ENCODE data around the gene TPCN2.

TPCN2 gene

GRCh38 chr11:69002570-69003231, 46.0 kb upstream of the TPCN2 start:
- ATAC-seq (ENCODE audit: insufficient read depth, low read depth), result no peak
- H3K27me3 ChIP-seq (ENCODE audit: insufficient read depth, low read length, poor library complexity), result peaks cover under 1% of the 10 kb centered on the region
- TF ChIP-seq, protein P1, sequence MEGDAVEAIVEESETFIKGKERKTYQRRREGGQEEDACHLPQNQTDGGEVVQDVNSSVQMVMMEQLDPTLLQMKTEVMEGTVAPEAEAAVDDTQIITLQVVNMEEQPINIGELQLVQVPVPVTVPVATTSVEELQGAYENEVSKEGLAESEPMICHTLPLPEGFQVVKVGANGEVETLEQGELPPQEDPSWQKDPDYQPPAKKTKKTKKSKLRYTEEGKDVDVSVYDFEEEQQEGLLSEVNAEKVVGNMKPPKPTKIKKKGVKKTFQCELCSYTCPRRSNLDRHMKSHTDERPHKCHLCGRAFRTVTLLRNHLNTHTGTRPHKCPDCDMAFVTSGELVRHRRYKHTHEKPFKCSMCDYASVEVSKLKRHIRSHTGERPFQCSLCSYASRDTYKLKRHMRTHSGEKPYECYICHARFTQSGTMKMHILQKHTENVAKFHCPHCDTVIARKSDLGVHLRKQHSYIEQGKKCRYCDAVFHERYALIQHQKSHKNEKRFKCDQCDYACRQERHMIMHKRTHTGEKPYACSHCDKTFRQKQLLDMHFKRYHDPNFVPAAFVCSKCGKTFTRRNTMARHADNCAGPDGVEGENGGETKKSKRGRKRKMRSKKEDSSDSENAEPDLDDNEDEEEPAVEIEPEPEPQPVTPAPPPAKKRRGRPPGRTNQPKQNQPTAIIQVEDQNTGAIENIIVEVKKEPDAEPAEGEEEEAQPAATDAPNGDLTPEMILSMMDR (IDR thresholded peaks at IDR 0.05; ENCODE audit: borderline replicate concordance, extremely low read depth, low read length, poor library complexity, severe bottlenecking), result no peak
- TF ChIP-seq EZH2 (IDR thresholded peaks at IDR 0.05; ENCODE audit: borderline replicate concordance, low read depth, low read length, severe bottlenecking), result no peak

GRCh38 chr11:69003301-69003865, 45.3 kb upstream of the TPCN2 start:
- 0 out of 2 replicates have a peak, but pooled peaks cover 6% of the 10 kb centered on the region for H4K20me1 ChIP-seq (ENCODE audit: insufficient read depth, low read length)
- no peak overlapping the region for H3K4me2 ChIP-seq (ENCODE audit: insufficient read depth, low read length)
- no peaks in the 10 kb centered on the region for H3K36me3 ChIP-seq (ENCODE audit: insufficient read depth, low read length)
- DNase-seq (no peak), ATAC-seq (ENCODE audit: insufficient read depth, low read depth) (no peak)
- H3K27ac ChIP-seq (ENCODE audit: low read length), result no peak overlapping the region
- H3K4me3 ChIP-seq (ENCODE audit: low read depth in 1 of 2, low read length in 2 of 2), result no peak overlapping the region
- H3K9ac ChIP-seq (ENCODE audit: low read depth, low read length), result no peak overlapping the region
- peaks cover 4% of the 10 kb centered on the region; the same call in 1 of the 2 replicates for H3K4me1 ChIP-seq (ENCODE audit: insufficient read depth, low read length)
- no peaks in the 10 kb centered on the region for H3K9me3 ChIP-seq (ENCODE audit: insufficient read depth, low read length, severe bottlenecking)
- H2AFZ ChIP-seq (ENCODE audit: low read depth, low read length), result no peak overlapping the region
- no peak for TF ChIP-seq EZH2 (IDR thresholded peaks at IDR 0.05; ENCODE audit: borderline replicate concordance, low read depth, low read length, severe bottlenecking)
- TF ChIP-seq, protein P1 (IDR thresholded peaks at IDR 0.05; ENCODE audit: borderline replicate concordance, extremely low read depth, low read length, poor library complexity, severe bottlenecking), result no peak
- H3K79me2 ChIP-seq (ENCODE audit: insufficient read depth, low read length), result no peaks in the 10 kb centered on the region
- H3K27me3 ChIP-seq (ENCODE audit: insufficient read depth, low read length, poor library complexity), result peaks cover 7% of the 10 kb centered on the region

More at GRCh38 chr11:69002570-69003231, 46.0 kb upstream of the TPCN2 start:
- Histone ChIP-seq H4K20me1 (ENCODE audit: insufficient read depth, low read length) (0 out of 2 replicates have a peak, but pooled peaks cover 6% of the 10 kb centered on the region), H3K36me3 (ENCODE audit: insufficient read depth, low read length) (no peaks in the 10 kb centered on the region), H3K4me1 (ENCODE audit: insufficient read depth, low read length) (peaks cover 7% of the 10 kb centered on the region; the same call in 1 of the 2 replicates), H2AFZ (ENCODE audit: low read depth, low read length) (no peak overlapping the region), H3K9ac (ENCODE audit: low read depth, low read length) (no peak overlapping the region), H3K27ac (ENCODE audit: low read length) (no peak overlapping the region), H3K4me3 (ENCODE audit: low read depth in 1 of 2, low read length in 2 of 2) (no peak overlapping the region), H3K79me2 (ENCODE audit: insufficient read depth, low read length) (no peaks in the 10 kb centered on the region), H3K4me2 (ENCODE audit: insufficient read depth, low read length) (no peak overlapping the region), H3K9me3 (ENCODE audit: insufficient read depth, low read length, severe bottlenecking) (no peaks in the 10 kb centered on the region)
- DNase-seq, result no peak

DNA sequence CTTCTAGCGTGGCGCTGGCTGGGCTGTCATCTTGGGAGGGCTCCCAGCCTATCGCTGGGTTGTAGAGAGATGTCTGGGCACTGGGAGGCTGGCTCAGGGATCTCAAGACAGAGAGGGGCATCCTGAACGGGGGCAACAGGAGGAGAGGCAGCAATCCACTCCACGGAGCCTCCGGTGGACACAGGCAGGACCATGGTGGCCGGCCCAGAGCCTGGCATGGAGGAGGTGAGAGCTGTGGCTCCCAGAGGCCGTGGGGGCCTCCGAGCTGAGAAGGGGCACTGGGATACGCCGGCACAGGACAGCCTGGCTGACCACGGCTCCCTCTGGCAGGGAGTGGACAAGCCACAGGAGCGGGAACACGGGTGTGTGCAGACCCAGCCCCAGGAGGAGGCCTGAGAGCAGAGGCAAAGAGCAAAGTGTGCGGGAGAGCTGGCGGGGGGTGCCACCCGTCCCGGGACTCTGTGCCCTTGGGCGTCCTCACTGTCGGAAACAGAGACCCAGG, 44.8 kb upstream of the TPCN2 start:
- H3K27me3 ChIP-seq (ENCODE audit: insufficient read depth, low read length, poor library complexity), result peaks cover 7% of the 10 kb centered on the region
- no peak for ATAC-seq (ENCODE audit: insufficient read depth, low read depth)
- no peaks in the 10 kb centered on the region for H3K4me1 ChIP-seq (ENCODE audit: insufficient read depth, low read length)
- H3K79me2 ChIP-seq (ENCODE audit: insufficient read depth, low read length), result no peaks in the 10 kb centered on the region
- no peak overlapping the region for H3K27ac ChIP-seq (ENCODE audit: low read length)
- H3K9me3 ChIP-seq (ENCODE audit: insufficient read depth, low read length, severe bottlenecking), result no peaks in the 10 kb centered on the region
- H3K4me2 ChIP-seq (ENCODE audit: insufficient read depth, low read length), result no peak overlapping the region
- H4K20me1 ChIP-seq (ENCODE audit: insufficient read depth, low read length), result 0 out of 2 replicates have a peak, but pooled peaks cover 6% of the 10 kb centered on the region
- TF ChIP-seq, protein P1 (IDR thresholded peaks at IDR 0.05; ENCODE audit: borderline replicate concordance, extremely low read depth, low read length, poor library complexity, severe bottlenecking), result no peak
- TF ChIP-seq EZH2 (IDR thresholded peaks at IDR 0.05; ENCODE audit: borderline replicate concordance, low read depth, low read length, severe bottlenecking), result no peak
- H3K4me3 ChIP-seq (ENCODE audit: low read depth in 1 of 2, low read length in 2 of 2), result no peak overlapping the region
- no peak overlapping the region for H3K9ac ChIP-seq (ENCODE audit: low read depth, low read length)
- no peak for DNase-seq
- H3K36me3 ChIP-seq (ENCODE audit: insufficient read depth, low read length), result no peaks in the 10 kb centered on the region
- H2AFZ ChIP-seq (ENCODE audit: low read depth, low read length), result no peak overlapping the region

Measured in DND-41 (cell line).